Upper lobe of right lung (tissue), 1 donor: ENCODE results near the gene HSPB9. TPM values are rescaled to one million over a fixed set of nuclear protein-coding genes. Genes with fewer than 3 reads are reported as not detected.

Source experiments
- ATAC-seq: fragments of 200-7000 bp; cut with Tn5 transposase; one replicate; pipeline ENCODE4 v1.9.1; 2020; ENCODE audit warnings: mild to moderate bottlenecking, moderate library complexity
- DNase-seq: peaks from one replicate; pipeline ENCODE4 v3.0.0-alpha.2; 2020
- H3K27ac ChIP-seq: fragments of 200-600 bp; one replicate; pipeline ENCODE4 v1.8.0; 2022
- H3K27me3 ChIP-seq: fragments of 200-600 bp; one replicate; pipeline ENCODE4 v1.8.0; 2022; ENCODE audit warnings: mild to moderate bottlenecking
- H3K36me3 ChIP-seq: fragments of 200-600 bp; one replicate; pipeline ENCODE4 v1.8.0; 2022
- H3K4me1 ChIP-seq: fragments of 200-600 bp; one replicate; pipeline ENCODE4 v1.8.0; 2022
- H3K4me3 ChIP-seq: fragments of 200-600 bp; one replicate; pipeline ENCODE4 v1.8.0; 2022; ENCODE audit warnings: mild to moderate bottlenecking
- H3K9me3 ChIP-seq: fragments of 200-600 bp; one replicate; pipeline ENCODE4 v1.8.0; 2022
- CTCF ChIP-seq: fragments of 200-600 bp; IDR thresholded peaks from one replicate; pipeline ENCODE4 v1.8.0; 2022; ENCODE audit warnings: antibody characterized with exemption
- intact Hi-C: fragments of 100-400 bp; cut with DNase I; formaldehyde crosslinking; loops from one replicate; pipeline ENCODE4 v1.11.0; 2022
- total RNA-seq: library from RNA; stranded (reverse); fragmentation: NEBNext Ultra II Directional; extraction: Animal tissue kit (Norgen Biotek cat#: 25700); gene quantifications from one replicate; pipeline ENCODE4 v1.2.1, GENCODE V29; 2021
- donor health status: DM: no; HTN: yes; CAD: no; lungs with severe emphysema.

HSPB9 gene
- total RNA-seq, 1 donor from 2014 or later = not detected

- Histone ChIP-seq H3K36me3 (peaks cover 5% of the 10 kb centered on the region), H3K4me1 (peaks cover 4% of the 10 kb centered on the region), H3K4me3 (no peak overlapping the region), H3K27ac (no peak overlapping the region), H3K27me3 (peaks cover 27% of the 10 kb centered on the region), H3K9me3 (no peaks in the 10 kb centered on the region)
- no peak for DNase-seq
- no peak for ATAC-seq
- intact Hi-C loops = no loop called here
- no peak for TF ChIP-seq CTCF
These were observed 23.7 kb upstream of the HSPB9 start for GRCh38 chr17:42098730-42099399.

GRCh38 chr17:42101513-42102292 lies 20.9 kb upstream of the HSPB9 start:
- Histone ChIP-seq H3K36me3 (peaks cover 25% of the 10 kb centered on the region), H3K27ac (no peak overlapping the region), H3K9me3 (no peaks in the 10 kb centered on the region), H3K27me3 (peaks cover 13% of the 10 kb centered on the region), H3K4me3 (no peak overlapping the region), H3K4me1 (peaks cover 4% of the 10 kb centered on the region)
- DNase-seq (peak; percentile 89), ATAC-seq (peak; percentile 86)
- intact Hi-C loops = no loop called here
- TF ChIP-seq CTCF = peak; percentile 77

GRCh38 chr17:42103221-42103954 lies 19.2 kb upstream of the HSPB9 start:
- peaks cover 32% of the 10 kb centered on the region for H3K36me3 ChIP-seq
- TF ChIP-seq CTCF = no peak
- no peak for ATAC-seq
- H3K27me3 ChIP-seq = no peaks in the 10 kb centered on the region
- no peak overlapping the region for H3K4me3 ChIP-seq
- intact Hi-C loops = no loop called here
- no peaks in the 10 kb centered on the region for H3K9me3 ChIP-seq
- no peaks in the 10 kb centered on the region for H3K4me1 ChIP-seq
- DNase-seq = no peak
- H3K27ac ChIP-seq = no peak overlapping the region

GRCh38 chr17:42104264-42104663 lies 18.3 kb upstream of the HSPB9 start:
- peaks cover 41% of the 10 kb centered on the region for H3K36me3 ChIP-seq
- intact Hi-C loops = no loop called here
- H3K4me1 ChIP-seq = no peaks in the 10 kb centered on the region
- no peak overlapping the region for H3K27ac ChIP-seq
- no peak for TF ChIP-seq CTCF
- DNase-seq (no peak), ATAC-seq (no peak)
- no peak overlapping the region for H3K4me3 ChIP-seq
- H3K9me3 ChIP-seq = no peaks in the 10 kb centered on the region
- no peaks in the 10 kb centered on the region for H3K27me3 ChIP-seq

- Histone ChIP-seq H3K4me3 (no peak overlapping the region), H3K4me1 (peaks cover 2% of the 10 kb centered on the region), H3K27me3 (no peaks in the 10 kb centered on the region), H3K36me3 (peaks cover 44% of the 10 kb centered on the region), H3K27ac (no peak overlapping the region), H3K9me3 (no peaks in the 10 kb centered on the region)
- ATAC-seq (no peak), DNase-seq (no peak)
- no peak for TF ChIP-seq CTCF
- intact Hi-C loops = no loop called here
These were observed 16.6 kb upstream of the HSPB9 start for GRCh38 chr17:42106009-42106408.
